ENCODE measurements around the gene PYGO2. TPM values are rescaled to one million over a fixed set of nuclear protein-coding genes. Genes with fewer than 3 reads are reported as not detected.

PYGO2 gene
- total RNA-seq, 1 experiment from 2014 or later, result 37.4 TPM

DNA sequence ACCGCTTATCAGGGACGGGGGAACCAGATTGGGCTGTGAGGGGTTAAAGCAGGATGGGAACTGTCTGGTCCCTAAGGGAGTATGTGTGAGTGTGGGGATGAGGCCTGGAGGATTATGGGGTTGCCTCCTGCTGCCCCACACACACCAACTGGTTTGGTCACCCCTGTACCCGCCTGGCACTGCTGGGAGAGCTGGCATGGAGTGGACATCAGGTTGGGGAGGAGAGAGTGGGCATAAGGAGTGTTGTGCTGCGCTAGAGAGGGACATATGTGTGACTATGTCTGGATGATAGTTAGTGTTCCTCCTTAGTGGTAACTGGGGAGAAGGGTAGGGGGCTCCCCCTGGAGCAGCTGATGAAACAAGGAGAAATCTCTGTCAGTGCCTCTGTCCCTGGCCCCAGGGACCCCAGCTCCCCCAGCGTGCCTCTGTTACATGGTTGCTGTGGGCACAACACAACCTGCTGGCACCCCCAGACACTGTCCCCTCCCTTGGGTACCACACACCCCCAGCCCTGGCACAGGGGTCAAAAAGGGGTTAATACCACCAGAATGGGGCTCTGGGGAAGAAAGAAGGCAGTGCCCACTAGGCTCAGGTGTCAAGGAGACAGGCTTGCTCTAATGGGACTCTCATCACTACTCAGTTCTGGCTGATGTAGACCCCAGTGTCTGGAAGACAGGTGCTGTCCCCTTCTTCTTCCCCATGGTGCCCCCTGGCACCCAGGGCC is 42.9 kb upstream of the PYGO2 start (continued):
- no peak for TF ChIP-seq USF1 (CRISPR knock-in tag; IDR thresholded peaks at IDR 0.05)
- TF ChIP-seq SMAD4 (CRISPR knock-in tag; IDR thresholded peaks at IDR 0.05), result no peak
- no peak for TF ChIP-seq ZNF219 (CRISPR knock-in tag; IDR thresholded peaks at IDR 0.05; ENCODE audit: borderline replicate concordance)
- TF ChIP-seq FOXK1 (CRISPR knock-in tag; IDR thresholded peaks at IDR 0.05), result no peak
- no peak for TF ChIP-seq ZNF671 (CRISPR knock-in tag; IDR thresholded peaks at IDR 0.05)
- TF ChIP-seq ZNF121 (CRISPR knock-in tag; IDR thresholded peaks at IDR 0.05), result no peak
- no peak for TF ChIP-seq FOXP4 (CRISPR knock-in tag; IDR thresholded peaks at IDR 0.05)
- no peak for TF ChIP-seq ESRRA (CRISPR knock-in tag; IDR thresholded peaks at IDR 0.05; ENCODE audit: borderline replicate concordance)
- TF ChIP-seq ZNF425 (CRISPR knock-in tag; conservative IDR thresholded peaks at IDR 0.05), result no peak
- TF ChIP-seq IRF1 (CRISPR knock-in tag; IDR thresholded peaks at IDR 0.05), result no peak
- TF ChIP-seq ZNF232 (CRISPR knock-in tag; IDR thresholded peaks at IDR 0.05), result no peak
- TF ChIP-seq KAT7 (CRISPR knock-in tag; IDR thresholded peaks at IDR 0.05; ENCODE audit: borderline replicate concordance), result no peak
- no peak for TF ChIP-seq ZBTB21 (CRISPR knock-in tag; IDR thresholded peaks at IDR 0.05; ENCODE audit: borderline replicate concordance)

DNA sequence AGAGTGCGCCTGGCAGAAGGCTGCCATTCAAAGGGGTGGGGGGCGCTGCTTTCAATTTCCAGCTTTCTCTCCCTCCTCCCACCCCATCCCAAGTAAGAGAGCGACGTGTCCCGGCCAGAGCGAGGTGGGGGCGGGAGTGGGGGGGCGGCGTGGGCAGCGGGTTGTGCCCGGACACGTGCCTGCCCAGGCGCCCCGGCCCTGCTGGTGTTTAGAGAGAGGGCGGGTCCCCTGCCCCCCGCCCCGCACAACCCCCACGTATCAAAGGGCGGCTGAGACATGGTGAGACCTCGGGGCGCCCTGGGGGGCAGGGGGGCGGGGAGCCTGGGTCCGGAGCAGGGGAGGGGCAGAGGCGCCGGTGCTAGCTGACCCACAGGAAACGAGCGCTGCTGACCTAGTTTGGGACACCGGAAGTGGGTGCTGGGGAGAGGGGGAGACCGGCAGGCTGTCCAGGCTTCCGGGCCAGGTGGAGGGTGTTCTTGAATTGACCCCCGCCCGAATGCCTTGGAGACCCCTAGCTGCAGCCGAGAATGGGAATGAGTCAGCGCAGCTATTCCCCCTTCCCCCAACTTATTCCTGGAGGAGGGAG is 42.3 kb upstream of the PYGO2 start:
- TF ChIP-seq, protein P1, sequence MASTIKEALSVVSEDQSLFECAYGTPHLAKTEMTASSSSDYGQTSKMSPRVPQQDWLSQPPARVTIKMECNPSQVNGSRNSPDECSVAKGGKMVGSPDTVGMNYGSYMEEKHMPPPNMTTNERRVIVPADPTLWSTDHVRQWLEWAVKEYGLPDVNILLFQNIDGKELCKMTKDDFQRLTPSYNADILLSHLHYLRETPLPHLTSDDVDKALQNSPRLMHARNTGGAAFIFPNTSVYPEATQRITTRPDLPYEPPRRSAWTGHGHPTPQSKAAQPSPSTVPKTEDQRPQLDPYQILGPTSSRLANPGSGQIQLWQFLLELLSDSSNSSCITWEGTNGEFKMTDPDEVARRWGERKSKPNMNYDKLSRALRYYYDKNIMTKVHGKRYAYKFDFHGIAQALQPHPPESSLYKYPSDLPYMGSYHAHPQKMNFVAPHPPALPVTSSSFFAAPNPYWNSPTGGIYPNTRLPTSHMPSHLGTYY (CRISPR knock-in tag; IDR thresholded peaks at IDR 0.05), result no peak
- 0 out of 2 replicates have a peak, but pooled peaks have one; percentile 34 for TF ChIP-seq USF2 (CRISPR knock-in tag; IDR thresholded peaks at IDR 0.05)
- ChIA-PET CTCF (interaction anchor here (0.7 to 2.1 kb wide), 12 partner anchors 8 to 164 kb away, joined by 3 to 30 read pairs (median 4); partner anchors contain the start of genes ADAM15, LENEP and SHC1), POLR2A (interaction anchor here (1.0 to 13.0 kb wide), 5 partner anchors 9 to 75 kb away, joined by 3 to 176 read pairs (median 5); partner anchors contain the start of genes CKS1B, EFNA3, EFNA4 and SHC1)
- Mint-ChIP-seq H3K36me3 (no peaks in the 10 kb centered on the region), H3K27me3 (ENCODE audit: low read depth) (no peaks in the 10 kb centered on the region), H3K27ac (peak overlapping the region; percentile 94), H3K9me3 (no peaks in the 10 kb centered on the region), H3K4me1 (peaks cover 39% of the 10 kb centered on the region), H3K4me3 (peak overlapping the region; percentile 92)
- ATAC-seq (no peak), DNase-seq (ENCODE audit: low spot score) (peak; percentile 70)

Data from WTC11 (cell line).